SK-N-SH (cell line): ENCODE results near the gene MYOG. TPM values are rescaled to one million over a fixed set of nuclear protein-coding genes. Genes with fewer than 3 reads are reported as not detected.

Experiments
- CTCF ChIA-PET: fragments of 300-600, 350-600 bp; formaldehyde crosslinking; extraction: SDS; loops from one replicate; lab custom pipeline; 2021; lab: Yijun Ruan, JAX
- POLR2A ChIA-PET: fragments of 350-600 bp; sonication (Branson Sonifier 250); formaldehyde crosslinking; extraction: SDS; loops from one replicate; lab custom pipeline; 2020; ENCODE audit warnings: antibody characterized with exemption, inconsistent platforms; lab: Yijun Ruan, JAX
- DNase-seq: peaks from one replicate; pipeline ENCODE4 v3.0.0; 2012
- H2AFZ ChIP-seq: fragments of 200-600 bp; sonication (generic); 2 replicates; pipeline ENCODE4 v1.8.1; 2016; ENCODE audit warnings: antibody characterized with exemption, mild to moderate bottlenecking, low read depth
- H3F3A ChIP-seq: fragments of 200-600 bp; sonication (generic); replicated peaks from 2 replicates; pipeline ENCODE3; 2016; ENCODE audit warnings: antibody characterized with exemption, mild to moderate bottlenecking; ENCODE audit not compliant: insufficient read depth
- H3K27ac ChIP-seq, 2 experiments: fragments of 200-500 bp in 1 of 2; fragments of 200-600 bp in 1 of 2; sonication (Bioruptor generic) in 1 of 2; sonication (generic), shearing (Covaris generic) in 1 of 2; 2 replicates each; pipeline versions ENCODE4 v1.5.1 to v1.6.1; 2014 to 2016; ENCODE audit warnings: low read depth in 2 of 2, inconsistent platforms in 1 of 2, low read length in 1 of 2, mild to moderate bottlenecking in 1 of 2, mixed read lengths in 1 of 2
- H3K27me3 ChIP-seq: fragments of 200-600 bp; sonication (generic), shearing (Covaris generic); 2 replicates; pipeline ENCODE4 v1.6.1; 2016; ENCODE audit warnings: mixed run types; ENCODE audit not compliant: insufficient read depth
- H3K36me3 ChIP-seq, 2 experiments: fragments of 200-500 bp in 1 of 2; fragments of 200-600 bp in 1 of 2; sonication (Bioruptor generic) in 1 of 2; sonication (generic) in 1 of 2; replicated peaks in 1 of 2; 2 replicates each; pipeline versions ENCODE3 to v1.5.1; 2014 to 2016; ENCODE audit warnings: low read length in 1 of 2, mild to moderate bottlenecking in 1 of 2; ENCODE audit not compliant: insufficient read depth in 2 of 2, control insufficient read depth in 1 of 2
- H3K4me1 ChIP-seq, 2 experiments: fragments of 200-500 bp in 1 of 2; fragments of 200-600 bp in 1 of 2; sonication (Bioruptor generic) in 1 of 2; sonication (generic), shearing (Covaris generic) in 1 of 2; 2 replicates each; pipeline versions ENCODE4 v1.5.1 to v1.6.1; 2014 to 2016; ENCODE audit warnings: low read depth in 1 of 2, low read length in 1 of 2, mixed run types in 1 of 2; ENCODE audit not compliant: insufficient read depth in 2 of 2, control insufficient read depth in 1 of 2
- H3K4me2 ChIP-seq: fragments of 200-600 bp; sonication (generic), shearing (Covaris generic); 2 replicates; pipeline ENCODE4 v1.6.1; 2017; ENCODE audit warnings: mixed run types
- H3K4me3 ChIP-seq, 2 experiments: fragments of 200-500 bp in 1 of 2; fragments of 200-600 bp in 1 of 2; sonication (Bioruptor generic) in 1 of 2; sonication (generic), shearing (Covaris generic) in 1 of 2; 2 replicates each; pipeline versions ENCODE4 v1.5.1 to v1.8.1; 2014 to 2016; ENCODE audit warnings: low read depth in 2 of 2, inconsistent platforms in 1 of 2, low read length in 1 of 2, mild to moderate bottlenecking in 1 of 2, mixed read lengths in 1 of 2, moderate library complexity in 1 of 2
- H3K79me2 ChIP-seq: fragments of 200-600 bp; sonication (generic); 2 replicates; pipeline ENCODE4 v1.8.1; 2017; ENCODE audit warnings: mild to moderate bottlenecking; ENCODE audit not compliant: insufficient read depth
- H3K9ac ChIP-seq: fragments of 200-600 bp; sonication (generic); 2 replicates; pipeline ENCODE4 v1.6.1; 2017; ENCODE audit warnings: mixed run types
- H3K9me2 ChIP-seq: fragments of 200-600 bp; sonication (generic); 2 replicates; pipeline ENCODE4 v1.6.1; 2017; ENCODE audit warnings: mixed run types
- H3K9me3 ChIP-seq: fragments of 200-600 bp; sonication (generic); 2 replicates; pipeline ENCODE4 v1.6.1; 2017; ENCODE audit warnings: mixed run types, mild to moderate bottlenecking, moderate library complexity
- H4K20me1 ChIP-seq: fragments of 200-600 bp; sonication (generic); 2 replicates; pipeline ENCODE4 v1.6.1; 2017; ENCODE audit warnings: mild to moderate bottlenecking, mixed run types; ENCODE audit not compliant: insufficient read depth
- CHD2 ChIP-seq: fragments of 150-350 bp; IDR thresholded peaks from 2 replicates; pipeline ENCODE4 v1.6.1; 2018; ENCODE audit warnings: low read length; ENCODE audit not compliant: partially characterized antibody
- EP300 ChIP-seq, 2 experiments: IDR thresholded peaks; 2 replicates each; pipeline versions ENCODE4 v1.4.0 to v1.6.1; 2012; ENCODE audit warnings: borderline replicate concordance in 1 of 2, low read depth in 1 of 2, low read length in 1 of 2
- FOSL2 ChIP-seq: IDR thresholded peaks from 2 replicates; pipeline ENCODE4 v1.4.0; 2012; ENCODE audit warnings: low read depth, mild to moderate bottlenecking, moderate library complexity, borderline replicate concordance
- FOXJ3 ChIP-seq: sonication (generic); formaldehyde crosslinking; IDR thresholded peaks from 2 replicates; pipeline ENCODE4 v1.5.1; 2020; ENCODE audit warnings: mild to moderate bottlenecking, missing genetic modification reagents
- FOXM1 ChIP-seq: IDR thresholded peaks from 2 replicates; pipeline ENCODE4 v1.4.0; 2012; ENCODE audit warnings: low read depth, mild to moderate bottlenecking
- GATA2 ChIP-seq: sonication (generic); formaldehyde crosslinking; IDR thresholded peaks from 2 replicates; pipeline ENCODE4 v1.5.0; 2020; ENCODE audit warnings: mild to moderate bottlenecking, missing genetic modification reagents
- MEF2A ChIP-seq: IDR thresholded peaks from 2 replicates; pipeline ENCODE4 v1.4.0; 2012; ENCODE audit warnings: low read depth, borderline replicate concordance
- MXI1 ChIP-seq: IDR thresholded peaks from 2 replicates; pipeline ENCODE4 v1.6.1; 2012; ENCODE audit warnings: mild to moderate bottlenecking, low read depth, low read length, improper control_type of control experiment
- NRF1 ChIP-seq: IDR thresholded peaks from 2 replicates; pipeline ENCODE4 v1.6.1; 2012; ENCODE audit warnings: low read depth, mild to moderate bottlenecking, low read length
- POLR2AphosphoS5 ChIP-seq: IDR thresholded peaks from 2 replicates; pipeline ENCODE4 v1.6.1; 2012; ENCODE audit warnings: low read depth, low read length
- RAD21 ChIP-seq: IDR thresholded peaks from 2 replicates; pipeline ENCODE4 v1.6.1; 2012; ENCODE audit warnings: mild to moderate bottlenecking, low read length
- RFX5 ChIP-seq: IDR thresholded peaks from 2 replicates; pipeline ENCODE4 v1.6.1; 2012; ENCODE audit warnings: mild to moderate bottlenecking, improper control_type of control experiment, low read length
- RXRA ChIP-seq: IDR thresholded peaks from 2 replicates; pipeline ENCODE4 v1.4.0; 2012; ENCODE audit warnings: low read depth, mild to moderate bottlenecking, borderline replicate concordance
- SIN3A ChIP-seq: IDR thresholded peaks from 2 replicates; pipeline ENCODE4 v1.6.1; 2012; ENCODE audit warnings: low read depth, mild to moderate bottlenecking, low read length, moderate library complexity, borderline replicate concordance
- SMC3 ChIP-seq: IDR thresholded peaks from 2 replicates; pipeline ENCODE4 v1.6.1; 2012; ENCODE audit warnings: low read depth, low read length, improper control_type of control experiment
- TAF1 ChIP-seq: IDR thresholded peaks from 2 replicates; pipeline ENCODE4 v1.6.1; 2012; ENCODE audit warnings: low read depth, mild to moderate bottlenecking, low read length, moderate library complexity, borderline replicate concordance
- TEAD4 ChIP-seq: IDR thresholded peaks from 2 replicates; pipeline ENCODE4 v1.4.0; 2012; ENCODE audit warnings: mild to moderate bottlenecking, borderline replicate concordance; ENCODE audit not compliant: insufficient read depth
- ZBTB33 ChIP-seq: IDR thresholded peaks from 2 replicates; pipeline ENCODE4 v1.4.0; 2012; ENCODE audit warnings: low read depth, borderline replicate concordance
- WGBS: methylation state at CpG from one replicate; pipeline ENCODE4 v1.1.6; 2017; ENCODE audit warnings: low lambda C conversion rate; 5-methylcytosine and 5-hydroxymethylcytosine counted together
- polyA plus RNA-seq, 3 experiments: library from polyadenylated mRNA; depleted of rRNA; stranded (reverse); fragments of >200 nt; gene quantifications; 2 replicates each; pipeline ENCODE4 v1.2.3, GENCODE V29; 2012
- TF ChIP-seq, protein P1 (sequence below): IDR thresholded peaks from 2 replicates; pipeline ENCODE4 v1.4.0; 2012; ENCODE audit warnings: low read depth
- TF ChIP-seq, protein P2 (sequence below): fragments of 200-600 bp; sonication (generic); IDR thresholded peaks from 2 replicates; pipeline ENCODE4 v1.6.1; 2017; ENCODE audit warnings: antibody characterized with exemption, mild to moderate bottlenecking, moderate library complexity

MYOG gene
- polyA plus RNA-seq, 1 of the 3 experiments (the other 2 are of a cell fraction): not detected

DNA sequence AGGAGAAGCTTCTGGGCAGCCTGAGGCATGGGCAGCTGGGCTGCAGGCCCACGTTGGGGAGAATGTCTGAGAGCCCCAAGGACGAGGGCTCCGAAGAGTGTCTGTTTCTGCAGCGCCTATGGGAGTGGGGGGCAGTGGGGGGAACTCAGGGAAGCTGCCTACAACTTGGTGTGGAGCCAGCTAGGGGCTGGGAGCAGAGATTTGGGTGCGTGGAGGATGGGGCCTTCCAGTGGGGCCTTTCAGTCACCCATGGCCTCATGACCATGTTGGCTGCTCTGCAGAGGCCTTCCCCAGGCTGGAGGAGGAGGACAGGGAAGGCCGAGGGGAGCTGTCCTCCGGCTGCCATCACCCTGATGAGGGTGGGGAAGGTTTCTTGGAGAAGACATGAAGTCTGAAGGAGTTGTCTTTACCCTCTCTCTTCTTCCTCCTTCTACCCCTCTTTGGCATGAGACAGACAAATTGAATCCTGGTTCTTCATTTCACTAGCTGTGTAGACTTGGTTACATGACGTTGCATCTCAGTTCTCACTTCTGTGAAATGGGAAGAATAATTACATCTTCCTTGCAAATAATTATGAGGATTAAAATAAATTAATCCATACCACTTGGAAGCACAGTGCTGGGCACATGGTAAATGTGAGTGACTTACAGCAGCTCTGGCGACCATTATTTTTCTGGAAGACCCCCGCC is 51.2 kb downstream of the MYOG start:
- no peak for TF ChIP-seq SIN3A
- TF ChIP-seq, protein P1, sequence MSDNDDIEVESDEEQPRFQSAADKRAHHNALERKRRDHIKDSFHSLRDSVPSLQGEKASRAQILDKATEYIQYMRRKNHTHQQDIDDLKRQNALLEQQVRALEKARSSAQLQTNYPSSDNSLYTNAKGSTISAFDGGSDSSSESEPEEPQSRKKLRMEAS: no peak
- no peak for TF ChIP-seq MXI1
- TF ChIP-seq FOSL2: no peak
- no peak for TF ChIP-seq CHD2
- no peak for TF ChIP-seq TEAD4
- TF ChIP-seq, all 33 proteins: peak for 0

GRCh38 chr1:203033917-203034316 is 51.9 kb downstream of the MYOG start:
- H3K9me3 ChIP-seq: no peaks in the 10 kb centered on the region
- no peaks in the 10 kb centered on the region for H3F3A ChIP-seq
- POLR2A ChIA-PET: no interaction called here
- no peak overlapping the region for H3K27ac ChIP-seq
- no peaks in the 10 kb centered on the region for H3K36me3 ChIP-seq
- no peak for DNase-seq
- no peaks in the 10 kb centered on the region for H3K27me3 ChIP-seq
- CTCF ChIA-PET: interaction anchor here (2.0 to 16.3 kb wide), 4 partner anchors 10 to 235 kb away, joined by 5 to 454 read pairs (median 225); partner anchors contain the start of gene ADORA1
- no peak overlapping the region for H3K9ac ChIP-seq
- H3K4me1 ChIP-seq: peaks cover 19 to 41% of the 10 kb centered on the region in 2 experiments; a peak in 3 of 4 replicates
- H2AFZ ChIP-seq: no peak overlapping the region
- 73% methylated on average over 2 of the region's 2 CpGs for WGBS
- no peak overlapping the region for H3K4me2 ChIP-seq
- 0 out of 2 replicates have a peak, but pooled peaks cover 3% of the 10 kb centered on the region for H4K20me1 ChIP-seq
- no peaks in the 10 kb centered on the region for H3K9me2 ChIP-seq
- no peak for TF ChIP-seq SIN3A
- TF ChIP-seq MXI1: no peak
- no peak for TF ChIP-seq FOXM1
- TF ChIP-seq TAF1: no peak
- no peak for TF ChIP-seq EP300 (IDR thresholded peaks at IDR 0.05; ENCODE audit: borderline replicate concordance in 1 of 2, low read depth in 1 of 2, low read length in 1 of 2)
- no peak for TF ChIP-seq FOSL2
- no peak for TF ChIP-seq GATA2 (CRISPR knock-in tag)
- no peak for TF ChIP-seq SMC3
- TF ChIP-seq CHD2: no peak
- TF ChIP-seq POLR2AphosphoS5: no peak
- TF ChIP-seq, protein P1: no peak
- TF ChIP-seq, protein P2, sequence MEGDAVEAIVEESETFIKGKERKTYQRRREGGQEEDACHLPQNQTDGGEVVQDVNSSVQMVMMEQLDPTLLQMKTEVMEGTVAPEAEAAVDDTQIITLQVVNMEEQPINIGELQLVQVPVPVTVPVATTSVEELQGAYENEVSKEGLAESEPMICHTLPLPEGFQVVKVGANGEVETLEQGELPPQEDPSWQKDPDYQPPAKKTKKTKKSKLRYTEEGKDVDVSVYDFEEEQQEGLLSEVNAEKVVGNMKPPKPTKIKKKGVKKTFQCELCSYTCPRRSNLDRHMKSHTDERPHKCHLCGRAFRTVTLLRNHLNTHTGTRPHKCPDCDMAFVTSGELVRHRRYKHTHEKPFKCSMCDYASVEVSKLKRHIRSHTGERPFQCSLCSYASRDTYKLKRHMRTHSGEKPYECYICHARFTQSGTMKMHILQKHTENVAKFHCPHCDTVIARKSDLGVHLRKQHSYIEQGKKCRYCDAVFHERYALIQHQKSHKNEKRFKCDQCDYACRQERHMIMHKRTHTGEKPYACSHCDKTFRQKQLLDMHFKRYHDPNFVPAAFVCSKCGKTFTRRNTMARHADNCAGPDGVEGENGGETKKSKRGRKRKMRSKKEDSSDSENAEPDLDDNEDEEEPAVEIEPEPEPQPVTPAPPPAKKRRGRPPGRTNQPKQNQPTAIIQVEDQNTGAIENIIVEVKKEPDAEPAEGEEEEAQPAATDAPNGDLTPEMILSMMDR: no peak
- TF ChIP-seq RXRA: no peak
- no peak for TF ChIP-seq RFX5
- TF ChIP-seq ZBTB33: no peak
- no peak for TF ChIP-seq MEF2A
- TF ChIP-seq FOXJ3: no peak
- no peak for TF ChIP-seq NRF1
- no peak for TF ChIP-seq RAD21
- TF ChIP-seq, all 33 proteins: peak for 0
- Histone ChIP-seq H3K79me2 (no peaks in the 10 kb centered on the region), H3K4me3 (no peak overlapping the region)

More for the DNA sequence above, 51.2 kb downstream of the MYOG start:
- Histone ChIP-seq H3K36me3 (no peaks in the 10 kb centered on the region), H3F3A (no peaks in the 10 kb centered on the region), H3K9ac (no peak overlapping the region), H3K27ac (no peak overlapping the region), H3K27me3 (no peaks in the 10 kb centered on the region), H3K9me3 (no peaks in the 10 kb centered on the region), H2AFZ (no peak overlapping the region), H3K4me1 (peaks cover 20 to 36% of the 10 kb centered on the region in 2 experiments; a peak in 3 of 4 replicates), H3K4me3 (no peak overlapping the region), H3K9me2 (no peaks in the 10 kb centered on the region), H3K79me2 (no peaks in the 10 kb centered on the region), H4K20me1 (0 out of 2 replicates have a peak, but pooled peaks cover 3% of the 10 kb centered on the region), H3K4me2 (no peak overlapping the region)
- ChIA-PET POLR2A (no interaction called here), CTCF (interaction anchor here (0.8 to 16.3 kb wide), 7 partner anchors 10 to 244 kb away, joined by 3 to 454 read pairs (median 5); partner anchors contain the start of gene ADORA1)
- 82% methylated on average over 10 of the region's 10 CpGs for WGBS
- no peak for DNase-seq
